Muscle layer of colon (tissue), 2 donors: ENCODE measurements around the gene RAMAC.
"Not testable (repeated sequence)": the region's sequence is repeated elsewhere in the genome, so short reads cannot be mapped to it uniquely, and the experiment has no call there.

Experiments used
- H3K27ac ChIP-seq: one replicate; pipeline ENCODE4 v1.7.0; 2013; ENCODE audit warnings: low read depth, mild to moderate bottlenecking, low read length, moderate library complexity
- H3K27me3 ChIP-seq, 2 donors: one replicate each; pipeline ENCODE4 v1.7.0; 2013; ENCODE audit warnings: low read length in 2 of 2, mild to moderate bottlenecking in 2 of 2; ENCODE audit not compliant: insufficient read depth in 2 of 2, control insufficient read depth in 1 of 2
- H3K36me3 ChIP-seq: one replicate; pipeline ENCODE4 v1.7.0; 2013; ENCODE audit warnings: mild to moderate bottlenecking, low read length; ENCODE audit not compliant: insufficient read depth
- H3K4me1 ChIP-seq: one replicate; pipeline ENCODE4 v1.7.0; 2013; ENCODE audit warnings: mild to moderate bottlenecking, low read length; ENCODE audit not compliant: insufficient read depth
- H3K4me3 ChIP-seq, 2 donors: one replicate each; pipeline ENCODE4 v1.7.0; 2013; ENCODE audit warnings: low read length in 2 of 2, low read depth in 1 of 2, mild to moderate bottlenecking in 1 of 2, moderate library complexity in 1 of 2
- H3K9ac ChIP-seq: one replicate; pipeline ENCODE4 v1.7.0; 2013; ENCODE audit warnings: low read length
- H3K9me3 ChIP-seq: one replicate; pipeline ENCODE4 v1.7.0; 2013; ENCODE audit warnings: mild to moderate bottlenecking, low read length
- donor health status: abdominal sarcoma.
- donor health status: Adenocarcinoma of cecum.

The RAMAC gene

GRCh38 chr15:83016906-83017305 lies 30.9 kb downstream of the RAMAC start:
- no peak overlapping the region for H3K4me3 ChIP-seq
- no peak overlapping the region for H3K9ac ChIP-seq
- no peaks in the 10 kb centered on the region for H3K9me3 ChIP-seq
- peaks cover 20% of the 10 kb centered on the region for H3K36me3 ChIP-seq
- peaks cover 8% of the 10 kb centered on the region for H3K4me1 ChIP-seq
- H3K27me3 ChIP-seq, result no peaks in the 10 kb centered on the region
- H3K27ac ChIP-seq, result no peak overlapping the region

- Histone ChIP-seq H3K9me3 (no peaks in the 10 kb centered on the region), H3K4me1 (no peaks in the 10 kb centered on the region), H3K27ac (no peak overlapping the region), H3K27me3 (no peaks in the 10 kb centered on the region), H3K4me3 (no peak overlapping the region), H3K36me3 (peaks cover 20% of the 10 kb centered on the region), H3K9ac (no peak overlapping the region)
Observed at GRCh38 chr15:83018436-83018835, 32.4 kb downstream of the RAMAC start.

GRCh38 chr15:83030021-83030420 lies 44.0 kb downstream of the RAMAC start:
- Histone ChIP-seq H3K36me3 (peaks cover 18% of the 10 kb centered on the region), H3K27ac (no peak overlapping the region)

GRCh38 chr15:83031234-83031633 lies 45.2 kb downstream of the RAMAC start:
- not testable (repeated sequence) for H3K4me1 ChIP-seq, H3K27ac ChIP-seq, H3K9me3 ChIP-seq, H3K9ac ChIP-seq, H3K27me3 ChIP-seq, H3K4me3 ChIP-seq
- H3K36me3 ChIP-seq, result peaks cover 21% of the 10 kb centered on the region

More at GRCh38 chr15:83030021-83030420, 44.0 kb downstream of the RAMAC start:
- Histone ChIP-seq H3K4me1 (no peaks in the 10 kb centered on the region), H3K4me3 (no peak overlapping the region), H3K9me3 (no peaks in the 10 kb centered on the region), H3K9ac (no peak overlapping the region), H3K27me3 (no peaks in the 10 kb centered on the region)

- H3K27ac ChIP-seq, result no peak overlapping the region
- H3K27me3 ChIP-seq, result no peaks in the 10 kb centered on the region
- H3K4me1 ChIP-seq, result no peaks in the 10 kb centered on the region
- H3K9me3 ChIP-seq, result no peaks in the 10 kb centered on the region
- no peak overlapping the region for H3K9ac ChIP-seq
- no peak overlapping the region for H3K4me3 ChIP-seq
- peaks cover 29% of the 10 kb centered on the region for H3K36me3 ChIP-seq
Observed at GRCh38 chr15:83036253-83036652, 50.2 kb downstream of the RAMAC start.

GRCh38 chr15:83039206-83039605 lies 53.2 kb downstream of the RAMAC start:
- Histone ChIP-seq H3K4me3 (no peak overlapping the region), H3K9ac (no peak overlapping the region), H3K27me3 (no peaks in the 10 kb centered on the region), H3K9me3 (no peaks in the 10 kb centered on the region), H3K36me3 (peaks cover 29% of the 10 kb centered on the region), H3K27ac (no peak overlapping the region), H3K4me1 (no peaks in the 10 kb centered on the region)
